Natural killer cell (primary cell): Measurements from ENCODE around the gene SARS2. TPM values are rescaled to one million over a fixed set of nuclear protein-coding genes. Genes with fewer than 3 reads are reported as not detected.
"Not testable (repeated sequence)": the region's sequence is repeated elsewhere in the genome, so short reads cannot be mapped to it uniquely, and the experiment has no call there.

Experiments used
- ATAC-seq, 3 donors: fragments of 150-1000 bp in 2 of 3; fragments of 200-7000 bp in 1 of 3; cut with Tn5 transposase; 1 replicate in 1 of 3; 2 replicates in 2 of 3; pipeline ENCODE4 v1.10.0; 2021; ENCODE audit warnings: mild to moderate bottlenecking in 2 of 3, moderate library complexity in 2 of 3
- DNase-seq, 2 donors: peaks; one replicate each; pipeline versions ENCODE4 v3.0.0 to v3.0.0-alpha.2; 2013 to 2021; ENCODE audit warnings: mixed read lengths in 1 of 2
- H3K27ac ChIP-seq: one replicate; pipeline ENCODE4 v1.5.1; 2013; ENCODE audit warnings: mild to moderate bottlenecking, low read length
- H3K27me3 ChIP-seq: one replicate; pipeline ENCODE4 v1.6.1; 2013; ENCODE audit warnings: low read length; ENCODE audit not compliant: control insufficient read depth, insufficient read depth
- H3K36me3 ChIP-seq: one replicate; pipeline ENCODE4 v1.6.1; 2013; ENCODE audit warnings: low read length; ENCODE audit not compliant: control insufficient read depth, insufficient read depth
- H3K4me1 ChIP-seq: one replicate; pipeline ENCODE4 v1.6.1; 2013; ENCODE audit warnings: low read length; ENCODE audit not compliant: control insufficient read depth, insufficient read depth
- H3K4me3 ChIP-seq: one replicate; pipeline ENCODE4 v1.5.1; 2013; ENCODE audit warnings: low read length
- H3K9me3 ChIP-seq: one replicate; pipeline ENCODE4 v1.6.1; 2013; ENCODE audit warnings: low read length; ENCODE audit not compliant: control insufficient read depth, insufficient read depth
- H3K27ac Mint-ChIP-seq, 2 donors: one replicate each; pipeline ENCODE4 v1.8.0; 2022; ENCODE audit warnings: mild to moderate bottlenecking in 2 of 2, mixed read lengths in 2 of 2, moderate library complexity in 1 of 2
- H3K27me3 Mint-ChIP-seq, 2 donors: one replicate each; pipeline ENCODE4 v1.8.0; 2022; ENCODE audit warnings: low read depth in 2 of 2, mixed read lengths in 2 of 2
- H3K36me3 Mint-ChIP-seq: one replicate; pipeline ENCODE4 v1.8.0; 2022; ENCODE audit warnings: mixed read lengths
- H3K4me1 Mint-ChIP-seq, 2 donors: one replicate each; pipeline ENCODE4 v1.8.0; 2022; ENCODE audit warnings: mixed read lengths in 2 of 2
- H3K4me3 Mint-ChIP-seq: one replicate; pipeline ENCODE4 v1.8.0; 2022; ENCODE audit warnings: mild to moderate bottlenecking, moderate library complexity, mixed read lengths
- H3K9me3 Mint-ChIP-seq, 2 donors: one replicate each; pipeline ENCODE4 v1.8.0; 2022; ENCODE audit warnings: mixed read lengths in 2 of 2
- CTCF ChIP-seq: fragments of 200-600 bp; IDR thresholded peaks from one replicate; pipeline ENCODE4 v1.8.0; 2022; ENCODE audit warnings: antibody characterized with exemption
- WGBS: methylation state at CpG from one replicate; pipeline ENCODE4 v1.1.7; 2013; ENCODE audit warnings: missing lambda C conversion rate; ENCODE audit not compliant: insufficient coverage; 5-methylcytosine and 5-hydroxymethylcytosine counted together
- intact Hi-C: fragments of 100-400 bp; cut with micrococcal nuclease; formaldehyde crosslinking; loops from one replicate; pipeline ENCODE4 v1.14.2; 2022
- total RNA-seq, 4 donors: library from RNA; stranded (reverse); fragments of 120-200 nt in 1 of 4; gene quantifications; one replicate each; pipeline versions ENCODE4 v1.2.3 to v1.2.4, GENCODE V29; 2013 to 2022

Gene SARS2
- total RNA-seq, 3 donors from 2014 or later (not counting 1 experiment from before 2014, with no cell fraction given), result 25.4 to 53.0 (median 38.9) TPM

DNA sequence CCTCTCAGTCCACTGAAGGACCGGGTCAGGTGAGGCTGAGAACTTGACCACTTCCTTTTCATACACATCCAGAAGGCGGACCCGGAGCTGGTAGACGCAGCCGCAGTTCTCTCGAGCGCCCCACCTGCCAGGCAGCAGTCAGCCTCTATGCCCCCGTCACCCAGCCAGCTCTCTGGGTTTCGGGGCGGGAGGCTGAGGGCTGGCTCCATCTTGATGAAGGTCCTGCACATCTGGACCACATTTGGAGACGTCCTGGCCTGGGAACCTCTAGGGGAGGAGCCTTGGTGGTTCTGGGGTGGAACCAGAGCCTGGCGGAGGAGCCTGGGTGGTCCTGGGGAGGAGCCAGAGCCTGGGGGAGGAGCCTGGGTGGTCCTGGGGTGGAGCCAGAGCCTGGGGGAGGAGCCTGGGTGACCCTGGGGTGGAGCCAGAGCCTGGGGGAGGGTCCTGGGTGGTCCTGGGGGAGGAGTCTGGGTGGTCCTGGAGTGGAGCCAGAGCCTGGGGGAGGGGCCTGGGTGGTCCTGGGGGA, 14.5 kb upstream of the SARS2 start:
- Histone ChIP-seq H3K27me3 (no peaks in the 10 kb centered on the region), H3K4me3 (no peak overlapping the region), H3K36me3 (no peaks in the 10 kb centered on the region), H3K27ac (no peak overlapping the region), H3K9me3 (no peaks in the 10 kb centered on the region), H3K4me1 (peaks cover 7% of the 10 kb centered on the region)
- intact Hi-C loops, result no loop called here
- Mint-ChIP-seq H3K9me3 (no peaks in the 10 kb centered on the region), H3K27me3 (peaks cover 10 to 13% of the 10 kb centered on the region in 2 donors), H3K36me3 (no peaks in the 10 kb centered on the region), H3K4me3 (no peak overlapping the region), H3K27ac (no peak overlapping the region), H3K4me1 (peaks cover 0 to 7% of the 10 kb centered on the region in 2 donors)
- DNase-seq, result no peak
- 94% methylated on average over 11 of the region's 12 CpGs for WGBS
- TF ChIP-seq CTCF, result no peak
- no peak for ATAC-seq

GRCh38 chr19:38942471-38943181, 12.1 kb upstream of the SARS2 start:
- H3K27ac Mint-ChIP-seq, result no peak overlapping the region
- H3K27me3 ChIP-seq, result no peaks in the 10 kb centered on the region
- H3K27ac ChIP-seq, result no peak overlapping the region
- DNase-seq, result no peak
- TF ChIP-seq CTCF, result no peak
- no peak overlapping the region for H3K4me3 ChIP-seq
- no peak for ATAC-seq
- no peaks in the 10 kb centered on the region for H3K36me3 ChIP-seq
- no peaks in the 10 kb centered on the region for H3K4me1 ChIP-seq
- intact Hi-C loops, result no loop called here
- H3K4me3 Mint-ChIP-seq, result no peak overlapping the region
- no peaks in the 10 kb centered on the region for H3K9me3 Mint-ChIP-seq
- H3K27me3 Mint-ChIP-seq, result peaks cover 15 to 22% of the 10 kb centered on the region in 2 donors
- WGBS, result 93% methylated on average over 19 of the region's 20 CpGs
- H3K4me1 Mint-ChIP-seq, result no peaks in the 10 kb centered on the region
- no peaks in the 10 kb centered on the region for H3K36me3 Mint-ChIP-seq
- H3K9me3 ChIP-seq, result no peaks in the 10 kb centered on the region

- no peak for TF ChIP-seq CTCF
- no peaks in the 10 kb centered on the region for H3K4me1 Mint-ChIP-seq
- Histone ChIP-seq H3K27ac (no peak overlapping the region), H3K36me3 (no peaks in the 10 kb centered on the region), H3K9me3 (no peaks in the 10 kb centered on the region), H3K27me3 (no peaks in the 10 kb centered on the region), H3K4me1 (no peaks in the 10 kb centered on the region), H3K4me3 (no peak overlapping the region)
- ATAC-seq (no peak), DNase-seq (no peak)
- WGBS, result 88% methylated on average over 2 of the region's 2 CpGs
- no peak overlapping the region for H3K4me3 Mint-ChIP-seq
- H3K36me3 Mint-ChIP-seq, result no peaks in the 10 kb centered on the region
- peaks cover 15 to 22% of the 10 kb centered on the region in 2 donors for H3K27me3 Mint-ChIP-seq
- H3K27ac Mint-ChIP-seq, result no peak overlapping the region
- H3K9me3 Mint-ChIP-seq, result no peaks in the 10 kb centered on the region
- intact Hi-C loops, result no loop called here
These were observed 11.4 kb upstream of the SARS2 start for GRCh38 chr19:38941979-38942378.

DNA sequence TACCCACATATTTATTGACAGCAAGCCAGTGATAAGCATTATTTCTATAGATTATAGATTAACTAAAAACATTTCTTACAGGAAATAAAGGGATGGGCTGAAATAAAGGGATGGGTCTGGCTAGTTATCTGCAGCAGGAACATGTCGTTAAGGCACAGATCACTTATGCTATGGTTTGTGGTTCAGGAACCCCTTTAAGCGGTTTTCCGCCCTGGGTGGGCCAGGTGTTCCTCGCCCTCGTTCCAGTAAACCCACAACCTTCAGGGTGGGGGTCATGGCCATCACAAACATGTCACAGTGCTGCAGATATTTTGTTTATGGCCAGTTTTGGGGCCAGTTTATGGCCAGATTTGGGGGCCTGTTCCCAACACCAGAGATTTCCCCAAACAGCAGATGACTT, 10.9 kb upstream of the SARS2 start:
- ATAC-seq, H3K4me1 ChIP-seq, H3K27ac ChIP-seq, H3K4me3 Mint-ChIP-seq, H3K9me3 Mint-ChIP-seq, H3K4me3 ChIP-seq, H3K27me3 ChIP-seq, H3K27ac Mint-ChIP-seq, intact Hi-C loops, H3K36me3 Mint-ChIP-seq, DNase-seq, H3K4me1 Mint-ChIP-seq, H3K36me3 ChIP-seq, H3K9me3 ChIP-seq: not testable (repeated sequence)
- peaks cover 15 to 22% of the 10 kb centered on the region in 2 donors for H3K27me3 Mint-ChIP-seq
- WGBS, result 56% methylated on average over 4 of the region's 5 CpGs
